Keratinocyte (primary cell): ENCODE data around the gene MOV10L1.

ENCODE experiments used
- CTCF ChIP-seq, 3 experiments: IDR thresholded peaks in 1 of 3; conservative IDR thresholded peaks in 1 of 3; optimal IDR thresholded peaks in 1 of 3; 2 replicates in 2 of 3; 3 replicates in 1 of 3; pipeline versions ENCODE3 to v1.5.1; 2011; ENCODE audit warnings: low read length in 3 of 3, mild to moderate bottlenecking in 3 of 3, moderate library complexity in 2 of 3, control low read depth in 1 of 3, inconsistent platforms in 1 of 3; ENCODE audit not compliant: insufficient read depth in 2 of 3; ENCODE audit errors: extremely low read depth in 1 of 3
- EZH2 ChIP-seq: IDR thresholded peaks from one replicate; pipeline ENCODE4 v1.6.1; 2012; ENCODE audit warnings: inconsistent platforms, mild to moderate bottlenecking, low read length, moderate library complexity

- TF ChIP-seq CTCF (optimal IDR thresholded peaks at IDR 0.05 in 1 of 3, IDR thresholded peaks at IDR 0.05 in 1 of 3, conservative IDR thresholded peaks at IDR 0.05 in 1 of 3; ENCODE audit: extremely low read depth in 1 of 3, insufficient read depth in 2 of 3, low read length in 3 of 3) (no peak), EZH2 (no peak)
These were observed 1.4 kb downstream of the MOV10L1 start for GRCh38 chr22:50091092-50091768.
